GM19043 (cell line): ENCODE measurements around the gene TMTC4.
"Not testable (repeated sequence)": the region's sequence is repeated elsewhere in the genome, so short reads cannot be mapped to it uniquely, and the experiment has no call there.

Experiments
- ATAC-seq: cut with Tn5 transposase; IDR thresholded peaks from one replicate; pipeline ENCODE4 v1.9.1; 2021; ENCODE audit warnings: low read depth; ENCODE audit not compliant: unreplicated experiment

The TMTC4 gene, protein sequence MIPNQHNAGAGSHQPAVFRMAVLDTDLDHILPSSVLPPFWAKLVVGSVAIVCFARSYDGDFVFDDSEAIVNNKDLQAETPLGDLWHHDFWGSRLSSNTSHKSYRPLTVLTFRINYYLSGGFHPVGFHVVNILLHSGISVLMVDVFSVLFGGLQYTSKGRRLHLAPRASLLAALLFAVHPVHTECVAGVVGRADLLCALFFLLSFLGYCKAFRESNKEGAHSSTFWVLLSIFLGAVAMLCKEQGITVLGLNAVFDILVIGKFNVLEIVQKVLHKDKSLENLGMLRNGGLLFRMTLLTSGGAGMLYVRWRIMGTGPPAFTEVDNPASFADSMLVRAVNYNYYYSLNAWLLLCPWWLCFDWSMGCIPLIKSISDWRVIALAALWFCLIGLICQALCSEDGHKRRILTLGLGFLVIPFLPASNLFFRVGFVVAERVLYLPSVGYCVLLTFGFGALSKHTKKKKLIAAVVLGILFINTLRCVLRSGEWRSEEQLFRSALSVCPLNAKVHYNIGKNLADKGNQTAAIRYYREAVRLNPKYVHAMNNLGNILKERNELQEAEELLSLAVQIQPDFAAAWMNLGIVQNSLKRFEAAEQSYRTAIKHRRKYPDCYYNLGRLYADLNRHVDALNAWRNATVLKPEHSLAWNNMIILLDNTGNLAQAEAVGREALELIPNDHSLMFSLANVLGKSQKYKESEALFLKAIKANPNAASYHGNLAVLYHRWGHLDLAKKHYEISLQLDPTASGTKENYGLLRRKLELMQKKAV

DNA sequence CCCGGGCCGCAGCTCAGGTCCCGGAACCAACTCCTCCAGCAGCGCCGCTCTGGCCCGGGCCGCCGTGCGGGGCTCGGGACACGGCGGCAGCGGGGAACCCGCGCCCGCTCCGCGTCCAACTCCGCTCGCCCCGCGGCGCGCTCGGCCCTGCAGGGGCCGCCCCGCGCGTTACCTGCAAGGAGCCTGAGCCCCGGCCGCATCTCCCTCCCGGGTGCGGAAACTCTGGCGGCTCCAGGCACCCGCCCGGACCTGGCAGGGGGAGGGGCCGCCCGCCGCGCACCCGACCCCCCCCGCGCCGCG is at the start of gene TMTC4:
Gene TMTC4, minus strand, starts transcription at position 224 of the 300 bp plus-strand sequence. CDS start 4,433 bp downstream, outside the sequence.
- peak; percentile 33 for ATAC-seq

DNA sequence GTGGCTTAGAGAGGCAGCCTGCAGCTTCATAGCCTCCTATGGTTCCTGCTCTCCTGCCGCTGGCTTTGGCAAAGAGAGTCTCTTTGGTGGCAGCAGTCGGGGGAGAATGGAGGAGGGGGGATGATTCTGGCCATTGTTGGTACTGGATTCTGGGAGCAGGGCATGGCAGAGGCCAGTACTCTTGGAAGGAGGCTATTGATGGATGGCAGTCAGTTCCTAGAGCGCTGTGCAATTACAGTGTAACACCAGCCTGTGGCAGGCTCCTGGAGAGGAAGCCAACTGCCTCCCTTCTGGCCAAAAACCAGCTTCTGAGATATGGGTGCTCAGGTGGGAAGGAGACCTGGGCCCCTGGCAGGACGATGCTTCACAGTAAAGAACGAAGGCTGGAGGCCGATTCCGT is 47.9 kb upstream of the TMTC4 start:
- no peak for ATAC-seq

DNA sequence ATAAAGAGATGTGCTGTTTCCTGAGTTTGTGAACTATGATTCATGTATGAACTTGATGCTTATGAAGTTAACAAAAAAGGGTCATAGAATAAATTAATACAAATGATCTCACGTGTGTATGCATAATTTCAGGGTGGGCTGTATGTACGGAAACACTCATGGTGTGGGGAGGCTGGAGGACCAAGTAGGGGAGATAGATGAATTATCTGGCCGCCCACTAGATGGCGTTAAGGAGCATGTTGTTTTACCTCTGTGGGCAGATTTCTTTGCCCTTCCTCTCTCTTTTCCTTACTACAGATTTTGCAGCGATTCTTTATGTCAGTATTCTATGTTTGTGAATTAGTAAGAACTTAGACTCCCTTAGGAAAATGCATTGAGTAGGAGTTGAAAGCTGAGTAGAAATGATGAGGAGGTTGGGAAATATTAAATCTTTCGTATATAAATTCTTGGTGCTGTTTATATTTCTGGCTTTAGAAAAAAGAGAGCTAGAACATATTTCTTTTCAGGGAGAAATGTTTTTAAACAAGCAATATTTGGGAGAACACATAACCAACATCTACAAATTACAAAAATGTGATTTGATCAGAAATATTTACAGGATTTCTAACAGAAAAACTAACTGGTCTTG is 47.4 kb upstream of the TMTC4 start:
- ATAC-seq: peak; percentile 84

DNA sequence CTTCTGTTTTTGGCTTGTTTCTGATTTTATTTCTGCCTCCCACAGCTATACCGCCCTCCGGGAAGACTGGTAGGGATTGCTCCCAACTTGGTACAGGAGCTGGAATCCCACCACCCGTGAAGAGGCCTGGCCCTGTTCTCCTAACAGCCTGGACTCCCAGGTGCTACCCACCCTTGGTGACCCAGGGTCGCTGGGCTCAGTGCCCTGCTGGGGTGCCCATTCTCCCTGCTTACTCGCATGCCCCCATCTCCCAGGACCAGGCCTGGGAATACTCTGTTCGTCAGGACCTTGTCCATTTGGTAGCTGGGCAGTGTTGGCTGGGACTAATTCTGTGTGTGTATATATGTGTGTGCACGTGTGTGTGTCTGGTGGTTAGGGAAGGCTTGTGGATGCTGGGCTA is 41.0 kb upstream of the TMTC4 start:
- ATAC-seq: no peak

DNA sequence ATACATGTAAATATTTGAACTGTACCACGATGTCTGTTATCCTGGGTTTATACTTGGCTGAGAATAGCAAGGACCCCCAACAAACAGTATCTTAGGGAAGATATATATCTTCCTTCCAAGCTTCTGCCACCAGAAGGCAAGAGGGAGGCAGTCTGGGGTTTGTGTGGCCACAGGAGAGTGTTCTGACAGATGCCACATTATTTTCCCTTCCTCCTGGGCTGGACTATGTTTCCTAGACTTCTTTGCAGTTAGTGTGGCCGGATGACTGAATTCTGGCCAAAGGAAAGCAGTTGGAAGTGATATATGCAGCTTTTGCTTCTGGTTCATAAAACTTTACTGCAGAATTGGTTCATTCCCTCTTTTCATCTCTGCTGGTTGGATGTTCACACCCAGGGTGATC is 39.9 kb upstream of the TMTC4 start:
- ATAC-seq: no peak

DNA sequence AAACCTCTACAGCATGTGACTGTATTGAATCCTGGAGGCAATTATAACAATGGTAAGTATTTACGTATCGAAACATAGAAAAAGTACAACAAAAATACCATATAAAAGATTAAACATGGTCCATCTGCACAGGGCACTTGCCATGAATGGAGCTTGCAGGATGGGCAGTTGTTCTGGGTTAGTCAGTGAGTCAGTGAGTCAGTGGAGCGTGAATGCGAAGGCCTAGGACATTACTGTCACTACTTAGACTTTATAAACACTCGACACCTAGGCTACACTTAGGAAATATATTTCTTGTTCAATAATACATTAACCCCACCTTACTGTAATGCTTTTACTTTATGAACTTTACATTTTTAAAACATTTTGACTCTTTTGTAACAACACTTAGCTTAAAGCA is 35.6 kb upstream of the TMTC4 start:
- no peak for ATAC-seq

DNA sequence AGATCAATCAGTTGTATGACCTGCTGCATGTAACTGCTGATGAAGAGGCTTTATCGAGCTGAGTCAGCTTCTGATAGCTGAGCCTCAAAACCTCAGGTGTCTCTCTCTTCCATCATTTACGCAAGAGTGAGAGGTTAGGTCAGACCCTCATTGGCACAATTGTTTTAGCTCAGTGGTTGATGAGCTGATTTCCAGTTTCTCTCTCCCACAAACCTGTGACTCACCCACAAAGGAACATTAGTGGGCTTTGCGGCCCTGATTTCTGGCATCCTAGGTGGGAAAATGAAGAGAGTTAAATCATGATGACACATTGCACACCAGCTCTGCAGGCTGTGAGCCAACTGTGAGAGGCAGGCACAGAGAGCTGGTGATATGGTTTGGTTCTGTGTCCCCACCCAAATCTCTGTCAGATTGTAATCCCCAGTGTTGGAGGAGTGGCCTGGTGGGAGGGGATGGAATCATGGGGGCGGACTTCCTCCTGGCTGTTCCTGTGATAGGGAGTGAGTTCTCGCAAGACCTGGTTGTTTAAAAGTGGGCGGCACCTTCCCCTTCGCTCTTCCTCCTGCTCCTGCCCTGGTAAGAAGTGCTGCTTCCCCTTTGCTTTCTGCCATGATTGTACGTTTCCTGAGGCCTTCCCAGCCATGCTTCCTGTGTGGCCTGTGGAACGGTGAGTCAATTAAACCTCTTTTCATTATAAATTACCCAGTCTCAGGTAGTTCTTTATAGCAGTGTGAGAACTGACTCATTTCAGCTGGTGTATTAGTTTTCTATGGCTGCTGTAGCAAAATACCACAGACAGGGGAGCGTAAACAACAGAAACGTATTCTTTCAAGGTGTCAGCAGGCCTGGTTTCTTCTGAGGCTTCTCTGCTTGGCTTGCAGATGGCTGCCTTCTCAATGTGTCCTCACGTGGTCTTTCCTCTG is 33.5 kb upstream of the TMTC4 start:
- ATAC-seq: no peak

DNA sequence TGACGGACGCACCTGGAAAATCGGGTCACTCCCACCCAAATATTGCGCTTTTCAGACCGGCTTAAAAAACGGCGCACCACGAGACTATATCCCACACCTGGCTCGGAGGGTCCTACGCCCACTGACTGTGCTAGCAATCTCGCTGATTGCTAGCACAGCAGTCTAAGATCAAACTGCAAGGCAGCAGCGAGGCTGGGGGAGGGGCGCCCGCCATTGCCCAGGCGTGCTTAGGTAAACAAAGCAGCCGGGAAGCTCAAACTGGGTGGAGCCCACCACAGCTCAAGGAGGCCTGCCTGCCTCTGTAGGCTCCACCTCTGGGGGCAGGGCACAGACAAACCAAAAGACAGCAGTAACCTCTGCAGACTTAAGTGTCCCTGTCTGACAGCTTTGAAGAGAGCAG is 23.7 kb upstream of the TMTC4 start:
- ATAC-seq: not testable (repeated sequence)

DNA sequence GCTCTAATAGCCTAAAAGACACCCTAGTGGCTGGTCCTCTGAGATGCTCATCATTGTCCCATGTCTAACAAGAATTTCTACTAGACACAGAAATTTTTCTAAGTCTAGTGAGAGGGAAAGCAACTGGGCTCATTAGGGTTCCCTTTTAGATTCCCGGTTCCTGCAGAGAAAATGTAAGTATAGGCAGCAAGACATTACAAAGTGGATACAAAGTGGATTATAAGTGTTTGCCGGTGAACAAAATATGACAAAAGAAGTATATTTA is 20.8 kb upstream of the TMTC4 start:
- ATAC-seq: no peak

DNA sequence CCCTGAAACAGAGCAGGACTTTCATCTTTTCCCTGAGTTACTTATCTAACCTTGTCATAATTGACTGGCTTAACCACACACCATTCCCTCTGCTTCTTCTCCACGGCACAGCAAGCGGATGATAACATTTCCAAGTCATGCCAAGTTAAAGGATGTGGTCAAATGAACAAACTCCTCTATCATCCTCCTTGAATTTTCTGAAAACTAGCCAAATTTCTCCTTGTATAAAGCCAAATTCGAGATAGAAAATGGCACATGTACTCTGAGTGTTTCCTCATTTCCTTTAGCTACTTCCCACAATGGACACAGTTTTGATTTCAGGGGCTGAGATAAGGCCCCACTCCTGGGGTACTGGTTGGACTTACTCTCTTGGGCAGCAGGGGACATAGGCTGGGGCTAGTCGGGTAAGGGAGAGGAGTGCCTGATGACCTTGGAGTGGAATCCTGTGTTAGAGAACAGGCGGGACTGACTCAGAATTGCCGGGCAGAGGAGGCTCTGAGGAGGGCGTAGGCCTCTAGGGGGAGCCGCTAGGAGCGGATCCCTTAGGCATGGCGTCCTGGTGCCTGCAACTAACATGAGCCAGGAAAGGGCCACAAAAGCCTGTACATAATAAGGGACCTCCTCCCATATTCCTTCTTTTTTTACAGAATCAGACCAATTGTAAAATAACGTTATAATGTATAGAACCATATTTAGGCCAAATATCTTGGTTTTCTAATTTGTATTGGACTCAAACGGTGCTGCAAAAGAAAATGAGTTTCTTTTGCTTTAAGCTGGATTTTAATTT is 20.3 kb upstream of the TMTC4 start:
- no peak for ATAC-seq

DNA sequence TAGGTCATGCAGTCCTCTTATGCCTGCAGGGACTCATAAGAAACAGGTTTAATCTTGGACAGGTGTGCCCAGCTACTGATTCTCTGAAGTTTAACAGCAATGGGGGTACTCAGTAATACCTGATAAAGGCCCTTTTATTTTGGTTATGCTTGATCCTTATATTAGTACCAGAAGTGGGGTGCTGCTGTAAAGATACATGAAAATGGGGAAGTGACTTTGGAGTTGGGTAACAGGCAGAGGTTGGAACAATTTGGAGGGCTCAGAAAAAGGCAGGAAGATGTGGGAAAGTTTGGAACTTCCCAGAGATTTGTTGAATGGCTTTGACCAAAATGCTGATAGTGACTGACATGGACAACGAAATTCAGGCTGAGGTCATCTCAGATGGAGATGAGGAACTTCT is 14.6 kb upstream of the TMTC4 start:
- ATAC-seq: no peak

DNA sequence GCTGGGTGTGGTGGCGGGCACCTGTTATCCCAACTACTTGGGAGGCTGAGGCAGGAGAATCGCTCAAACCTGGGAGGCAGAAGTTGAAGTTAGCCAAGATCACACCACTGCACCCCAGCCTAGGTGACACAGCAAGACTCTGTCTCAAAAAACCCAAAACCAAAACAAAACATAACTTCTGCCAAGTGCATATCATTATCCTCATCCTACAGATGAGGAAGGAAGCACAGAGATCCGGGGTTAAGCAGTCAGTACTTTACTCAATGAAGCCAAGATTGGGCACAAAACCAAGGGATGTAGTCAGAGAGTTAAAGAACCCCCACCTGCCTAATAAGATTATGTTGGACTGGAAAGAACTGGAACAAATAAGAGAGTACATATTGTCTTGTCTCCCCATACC is 5.5 kb upstream of the TMTC4 start:
- ATAC-seq: no peak

DNA sequence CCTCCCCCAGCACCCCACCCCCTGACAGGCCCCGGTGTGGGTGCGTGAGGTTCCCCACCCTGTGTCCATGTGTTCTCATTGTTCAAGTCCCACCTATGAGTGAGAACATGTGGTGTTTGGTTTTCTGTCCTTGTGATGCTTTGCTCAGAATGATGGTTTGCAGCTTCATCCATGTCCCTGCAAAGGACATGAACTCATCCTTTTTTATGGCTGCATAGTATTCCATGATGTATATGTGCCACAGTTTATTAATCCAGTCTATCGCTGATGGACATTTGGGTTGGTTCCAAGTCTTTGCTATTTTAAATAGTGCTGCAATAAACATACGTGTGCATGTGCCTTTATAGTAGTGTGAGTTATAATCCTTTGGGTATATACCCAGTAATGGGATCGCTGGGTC is 2.5 kb upstream of the TMTC4 start:
- ATAC-seq: not testable (repeated sequence)

DNA sequence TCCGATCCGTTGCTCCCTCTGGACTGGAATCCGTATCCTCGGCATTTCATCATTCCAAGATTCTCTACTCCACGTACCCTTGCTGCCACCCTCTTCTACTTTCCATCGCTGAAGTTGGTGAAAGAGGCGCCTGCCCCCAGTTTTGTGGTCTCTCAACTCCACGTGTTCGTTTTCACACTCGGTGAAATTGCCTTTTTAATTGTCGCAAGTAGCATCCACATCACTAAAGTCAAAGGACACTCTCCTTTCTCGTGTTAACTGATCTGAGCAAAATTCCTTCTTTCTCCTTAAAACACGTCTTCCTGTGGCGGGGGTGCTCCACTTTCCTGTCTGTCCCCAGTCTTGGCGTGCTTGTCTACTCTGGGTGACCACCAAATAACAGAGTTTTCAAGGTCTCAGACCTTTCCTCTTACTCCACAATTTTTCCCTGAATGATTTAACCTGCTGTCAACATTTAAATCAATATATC is 1.1 kb upstream of the TMTC4 start:
- no peak for ATAC-seq

DNA sequence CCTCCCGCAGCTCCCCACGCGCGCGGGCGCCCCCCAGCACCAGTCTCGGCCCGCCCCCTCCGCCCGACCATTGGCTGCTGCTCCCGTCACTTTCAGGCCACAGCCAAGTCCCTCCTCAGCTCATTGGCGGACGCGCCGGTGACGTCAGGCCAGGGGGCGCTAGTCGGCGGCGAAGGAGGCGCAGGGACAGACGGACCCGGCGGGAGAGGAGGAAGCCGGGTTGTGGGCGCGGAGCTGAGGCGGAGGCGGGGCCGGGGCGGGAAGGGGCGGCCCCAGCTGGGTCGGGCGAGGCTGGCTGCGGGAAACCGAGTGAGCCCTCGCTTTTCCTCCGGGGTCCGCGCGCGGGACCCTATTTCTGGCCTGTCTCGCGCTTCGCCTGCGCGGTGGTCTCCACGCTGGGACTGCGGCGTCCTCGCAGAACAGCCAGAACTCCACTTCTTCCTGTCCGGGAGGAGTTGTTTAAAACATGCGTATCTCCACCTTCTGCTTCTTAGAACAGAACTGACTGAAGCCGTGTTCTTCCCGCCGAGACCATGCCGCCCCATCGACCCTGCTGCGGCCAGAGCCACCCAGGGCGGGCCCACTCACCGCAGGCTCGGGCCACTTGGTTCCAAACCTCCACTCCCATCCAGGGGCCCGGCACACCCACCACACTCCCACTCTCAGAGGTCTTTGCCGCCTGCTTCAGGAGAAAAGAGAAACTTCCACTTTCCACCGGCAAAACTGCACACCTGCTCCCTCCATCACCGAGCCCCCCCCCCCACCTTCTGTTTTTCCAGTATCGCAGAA is 471 bp upstream of the TMTC4 start:
- ATAC-seq: peak; percentile 95

DNA sequence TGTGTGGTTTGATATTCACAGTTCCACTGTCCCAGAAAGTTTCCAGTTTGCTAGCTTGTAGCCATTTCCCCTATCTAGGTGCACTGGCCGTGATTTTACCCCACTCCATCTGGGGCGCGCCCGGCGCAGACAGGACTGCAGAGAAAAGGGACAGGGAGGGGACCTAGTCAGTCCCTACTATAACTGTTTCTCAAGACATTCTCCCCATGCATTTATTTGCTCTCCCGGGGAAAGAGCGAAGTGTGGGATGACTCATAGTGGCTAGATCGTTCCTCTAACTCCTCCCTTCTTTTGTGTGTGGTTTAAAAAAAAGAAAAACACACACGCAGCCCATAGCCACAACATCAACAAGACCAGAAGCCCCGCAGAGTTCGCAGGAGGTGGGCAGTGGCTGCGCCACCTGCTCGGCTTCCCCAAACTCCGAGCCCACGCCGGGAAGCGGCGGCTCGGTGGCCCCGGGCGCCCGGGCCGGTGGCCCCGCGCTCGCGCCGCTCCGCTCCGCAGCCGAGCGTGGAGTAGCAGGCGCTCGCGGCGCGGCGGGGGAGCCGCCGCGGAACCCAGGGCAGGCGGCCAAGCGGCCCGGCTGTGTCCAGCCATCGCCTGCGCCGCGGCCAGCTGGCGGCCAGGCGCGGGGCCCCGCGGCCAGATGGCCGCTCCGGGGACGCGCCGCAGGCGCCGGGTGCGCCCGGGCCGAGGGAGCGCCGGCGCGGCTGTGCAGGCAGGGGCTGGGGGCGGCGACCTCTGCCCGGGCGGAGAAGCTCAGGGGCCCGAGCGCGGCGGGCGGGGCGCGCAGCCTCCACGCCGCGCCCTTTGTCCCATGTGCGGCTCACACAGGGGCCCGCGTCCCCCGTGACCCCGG is 653 bp downstream of the TMTC4 start:
- peak; percentile 12 for ATAC-seq

DNA sequence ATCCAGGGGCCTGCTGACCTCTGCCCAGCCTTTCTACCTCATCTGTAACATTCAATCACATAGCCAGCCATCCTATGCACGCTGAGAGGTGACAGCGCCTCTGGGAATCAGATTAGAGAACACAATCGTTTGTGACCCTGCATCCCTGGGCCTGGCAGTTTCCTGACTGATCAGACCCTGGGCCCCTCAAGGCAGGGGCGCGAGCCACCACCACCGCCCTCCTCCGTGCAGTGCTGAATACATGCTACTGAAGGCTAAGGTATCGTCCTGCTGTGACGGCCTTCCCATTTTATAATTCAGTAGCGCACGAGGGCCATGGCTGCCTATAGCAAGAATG is 1.3 kb downstream of the TMTC4 start:
- ATAC-seq: no peak

DNA sequence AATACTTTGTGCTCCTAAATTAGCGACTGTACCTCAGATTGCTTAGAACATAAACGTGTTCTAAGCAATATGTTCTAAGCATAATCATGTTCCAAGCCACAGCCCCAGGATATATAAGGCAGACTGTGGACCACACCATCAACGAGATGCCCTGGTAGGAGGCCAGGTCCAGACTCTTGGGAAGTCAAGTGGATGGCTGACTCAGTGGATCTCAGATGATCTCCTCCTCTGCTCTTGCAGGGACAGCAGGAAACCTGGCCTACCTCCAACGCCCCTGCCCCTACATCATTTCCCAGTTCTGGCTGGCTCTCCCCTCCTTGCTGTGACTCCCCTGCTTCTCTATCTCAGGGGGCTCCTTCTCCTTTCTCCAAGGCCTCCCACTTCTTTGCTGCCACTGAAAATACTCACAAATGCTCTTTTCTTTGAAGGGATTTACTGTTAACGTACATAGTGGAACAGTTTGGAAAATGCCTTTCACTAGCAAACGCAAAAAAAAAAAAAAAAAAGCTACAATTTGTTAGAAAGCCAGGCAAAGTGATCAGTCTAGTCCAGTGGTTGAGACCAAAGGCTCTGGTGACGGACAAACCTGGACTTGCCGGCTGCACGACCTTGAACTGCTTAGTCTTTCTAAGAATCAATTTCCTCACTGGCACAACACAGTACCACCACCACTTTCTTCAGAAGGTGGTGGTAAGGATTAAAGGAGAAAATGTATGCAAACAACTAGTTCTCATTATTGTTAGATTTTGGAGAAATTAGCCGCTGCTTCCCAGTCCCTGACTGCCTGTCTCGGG is 3.0 kb downstream of the TMTC4 start:
- ATAC-seq: no peak
